Nephron (organoid): ENCODE data around the gene FRZB.

Source experiments
- H3K27ac Mint-ChIP-seq, 3 experiments: 2 replicates each; pipeline ENCODE4 v1.8.0; 2020; ENCODE audit warnings: mixed read lengths in 3 of 3, mild to moderate bottlenecking in 2 of 3, moderate library complexity in 1 of 3
- H3K27me3 Mint-ChIP-seq: 2 replicates; pipeline ENCODE4 v1.8.0; 2021; ENCODE audit warnings: low read depth, mild to moderate bottlenecking, moderate library complexity, mixed read lengths
- H3K36me3 Mint-ChIP-seq: 2 replicates; pipeline ENCODE4 v1.8.0; 2020; ENCODE audit warnings: low read depth, mixed read lengths
- H3K4me1 Mint-ChIP-seq: 2 replicates; pipeline ENCODE4 v1.8.0; 2020; ENCODE audit warnings: mixed read lengths
- H3K4me3 Mint-ChIP-seq, 3 experiments: 2 replicates each; pipeline ENCODE4 v1.8.0; 2020; ENCODE audit warnings: mild to moderate bottlenecking in 3 of 3, mixed read lengths in 3 of 3, moderate library complexity in 2 of 3
- H3K9me3 Mint-ChIP-seq: 2 replicates; pipeline ENCODE4 v1.8.0; 2020; ENCODE audit warnings: mixed read lengths
- TF ChIP-seq, protein P1 (sequence below), 3 experiments: fragments of 200-600 bp; sonication (generic); IDR thresholded peaks; one replicate each; pipeline ENCODE4 v1.5.0; 2021; ENCODE audit warnings: antibody characterized with exemption in 3 of 3; ENCODE audit not compliant: unreplicated experiment in 3 of 3

FRZB gene

GRCh38 chr2:182862091-182862490 is 4.3 kb downstream of the FRZB start:
- H3K9me3 Mint-ChIP-seq, result no peaks in the 10 kb centered on the region
- H3K4me1 Mint-ChIP-seq, result peaks cover 16% of the 10 kb centered on the region
- H3K27ac Mint-ChIP-seq, result peak overlapping the region in 1 of 3 experiments; percentile 50
- peaks cover 25% of the 10 kb centered on the region for H3K27me3 Mint-ChIP-seq
- peaks cover 17% of the 10 kb centered on the region for H3K36me3 Mint-ChIP-seq
- peak overlapping the region in 1 of 3 experiments; percentile 17 for H3K4me3 Mint-ChIP-seq
- TF ChIP-seq, protein P1, sequence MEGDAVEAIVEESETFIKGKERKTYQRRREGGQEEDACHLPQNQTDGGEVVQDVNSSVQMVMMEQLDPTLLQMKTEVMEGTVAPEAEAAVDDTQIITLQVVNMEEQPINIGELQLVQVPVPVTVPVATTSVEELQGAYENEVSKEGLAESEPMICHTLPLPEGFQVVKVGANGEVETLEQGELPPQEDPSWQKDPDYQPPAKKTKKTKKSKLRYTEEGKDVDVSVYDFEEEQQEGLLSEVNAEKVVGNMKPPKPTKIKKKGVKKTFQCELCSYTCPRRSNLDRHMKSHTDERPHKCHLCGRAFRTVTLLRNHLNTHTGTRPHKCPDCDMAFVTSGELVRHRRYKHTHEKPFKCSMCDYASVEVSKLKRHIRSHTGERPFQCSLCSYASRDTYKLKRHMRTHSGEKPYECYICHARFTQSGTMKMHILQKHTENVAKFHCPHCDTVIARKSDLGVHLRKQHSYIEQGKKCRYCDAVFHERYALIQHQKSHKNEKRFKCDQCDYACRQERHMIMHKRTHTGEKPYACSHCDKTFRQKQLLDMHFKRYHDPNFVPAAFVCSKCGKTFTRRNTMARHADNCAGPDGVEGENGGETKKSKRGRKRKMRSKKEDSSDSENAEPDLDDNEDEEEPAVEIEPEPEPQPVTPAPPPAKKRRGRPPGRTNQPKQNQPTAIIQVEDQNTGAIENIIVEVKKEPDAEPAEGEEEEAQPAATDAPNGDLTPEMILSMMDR (IDR thresholded peaks at IDR 0.05; ENCODE audit: unreplicated experiment in 3 of 3), result no peak

GRCh38 chr2:182860858-182861257 is 5.6 kb downstream of the FRZB start:
- Mint-ChIP-seq H3K4me1 (peaks cover 9% of the 10 kb centered on the region), H3K27me3 (peaks cover 20% of the 10 kb centered on the region), H3K27ac (no peak overlapping the region), H3K36me3 (peaks cover 29% of the 10 kb centered on the region), H3K4me3 (no peak overlapping the region), H3K9me3 (peaks cover 7% of the 10 kb centered on the region)
- TF ChIP-seq, protein P1 (IDR thresholded peaks at IDR 0.05; ENCODE audit: unreplicated experiment in 3 of 3), result no peak

DNA sequence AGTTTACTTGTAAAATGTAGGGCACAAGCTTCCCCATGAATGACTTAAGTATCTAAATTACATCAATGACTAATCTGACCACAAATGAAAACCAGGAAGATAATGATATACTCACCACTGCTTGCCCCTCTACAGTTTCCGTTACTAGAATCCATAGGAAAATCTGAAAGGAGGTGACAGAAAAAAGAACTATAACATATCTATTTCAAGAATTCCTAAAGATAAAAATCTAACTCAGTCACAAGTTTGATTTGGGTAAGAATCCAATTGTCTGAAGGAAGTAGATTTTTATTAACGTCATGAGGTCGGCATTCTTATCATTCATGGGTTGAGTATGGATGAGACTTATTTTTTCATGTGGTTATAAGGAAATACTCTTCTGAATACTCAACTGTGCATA is 7.8 kb downstream of the FRZB start:
- H3K27me3 Mint-ChIP-seq, result peaks cover 1% of the 10 kb centered on the region
- peaks cover 4% of the 10 kb centered on the region for H3K4me1 Mint-ChIP-seq
- H3K36me3 Mint-ChIP-seq, result peaks cover 51% of the 10 kb centered on the region
- no peak overlapping the region for H3K27ac Mint-ChIP-seq
- peaks cover 14% of the 10 kb centered on the region for H3K9me3 Mint-ChIP-seq
- TF ChIP-seq, protein P1 (IDR thresholded peaks at IDR 0.05; ENCODE audit: unreplicated experiment in 3 of 3), result no peak
- H3K4me3 Mint-ChIP-seq, result no peak overlapping the region

- Mint-ChIP-seq H3K27ac (no peak overlapping the region), H3K4me1 (peaks cover 21% of the 10 kb centered on the region), H3K36me3 (peaks cover 56% of the 10 kb centered on the region), H3K27me3 (no peaks in the 10 kb centered on the region), H3K9me3 (peaks cover 14% of the 10 kb centered on the region), H3K4me3 (no peak overlapping the region)
- TF ChIP-seq, protein P1 (IDR thresholded peaks at IDR 0.05; ENCODE audit: unreplicated experiment in 3 of 3), result no peak
These were observed 11.1 kb downstream of the FRZB start for GRCh38 chr2:182855376-182855775.

DNA sequence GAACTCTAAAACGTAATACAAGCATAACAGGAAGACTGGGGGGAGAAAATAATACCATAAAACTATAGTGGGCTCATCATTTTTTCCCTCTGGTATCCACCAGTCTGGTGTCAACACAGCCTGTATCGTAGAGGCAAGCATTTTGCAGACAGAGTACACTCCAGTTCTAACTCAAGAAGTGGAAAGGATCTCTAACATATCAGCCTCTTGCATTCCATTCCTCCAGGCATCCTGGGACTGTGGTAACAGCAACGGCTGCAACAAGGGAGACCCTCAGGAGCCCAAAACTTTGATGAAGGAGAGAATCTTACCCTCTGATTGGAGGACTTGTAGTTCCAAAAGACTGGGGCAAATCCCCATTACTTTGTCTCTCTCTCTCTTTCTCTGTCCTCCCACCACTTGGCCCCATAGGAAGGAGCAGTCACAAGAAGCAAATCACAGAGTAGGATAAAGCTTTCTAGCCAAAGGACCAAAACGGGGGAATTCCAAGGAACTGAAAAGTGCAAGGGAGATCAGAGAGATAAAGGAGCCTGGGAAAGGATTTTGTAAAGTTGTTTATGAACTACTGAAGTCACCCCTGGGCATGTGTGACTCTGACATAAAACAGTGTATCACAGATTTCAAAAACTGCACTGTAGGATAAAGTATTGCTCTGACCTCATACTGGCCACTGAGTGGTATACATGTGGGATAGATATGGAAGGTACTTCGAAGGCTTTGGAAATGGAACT is 11.9 kb downstream of the FRZB start:
- Mint-ChIP-seq H3K27me3 (no peaks in the 10 kb centered on the region), H3K36me3 (peaks cover 60% of the 10 kb centered on the region), H3K9me3 (peaks cover 14% of the 10 kb centered on the region), H3K27ac (peak overlapping the region; percentile 18 to 81 (median 29)), H3K4me3 (peak overlapping the region in 1 of 3 experiments; percentile 30), H3K4me1 (peaks cover 21% of the 10 kb centered on the region)
- TF ChIP-seq, protein P1 (IDR thresholded peaks at IDR 0.05; ENCODE audit: unreplicated experiment in 3 of 3), result no peak

DNA sequence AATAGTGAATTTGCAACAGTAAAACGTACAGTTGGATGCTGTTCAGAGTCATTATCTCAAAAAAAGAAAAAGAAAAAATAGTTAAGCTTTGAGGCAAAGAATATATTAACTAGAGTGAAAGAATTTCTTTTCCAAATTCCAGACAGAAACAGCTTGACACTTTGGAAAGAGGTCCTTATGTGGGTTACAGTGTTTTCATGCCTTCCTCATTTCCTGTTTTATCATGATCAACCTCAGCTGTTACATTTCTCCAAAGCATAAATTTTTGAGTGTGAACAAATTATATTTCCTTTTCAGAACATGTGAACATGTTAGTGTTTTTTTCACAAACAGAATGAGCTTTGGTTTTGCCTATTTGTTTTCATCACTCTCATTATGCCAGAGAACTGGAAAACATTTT is 13.6 kb downstream of the FRZB start:
- Mint-ChIP-seq H3K9me3 (peaks cover 14% of the 10 kb centered on the region), H3K36me3 (peaks cover 53% of the 10 kb centered on the region), H3K27me3 (no peaks in the 10 kb centered on the region)

More for the DNA sequence above, 13.6 kb downstream of the FRZB start:
- TF ChIP-seq, protein P1 (IDR thresholded peaks at IDR 0.05; ENCODE audit: unreplicated experiment in 3 of 3), result no peak
- Mint-ChIP-seq H3K4me3 (peak overlapping the region in 1 of 3 experiments; percentile 31), H3K4me1 (peaks cover 21% of the 10 kb centered on the region), H3K27ac (peak overlapping the region; percentile 75 to 82 (median 77))
